ENCODE results near the gene TLCD1.

TLCD1 gene

GRCh38 chr17:28745786-28746411 is 19.9 kb upstream of the TLCD1 start:
- peak overlapping the region; percentile 75 for H3K4me3 ChIP-seq (ENCODE audit: low read depth, low read length)
- TF ChIP-seq CTCF (IDR thresholded peaks at IDR 0.05; ENCODE audit: low read depth, low read length), result no peak

- peak overlapping the region; percentile 75 for H3K4me3 ChIP-seq (ENCODE audit: low read depth, low read length)
- no peak for TF ChIP-seq CTCF (IDR thresholded peaks at IDR 0.05; ENCODE audit: low read depth, low read length)
Measured at GRCh38 chr17:28744972-28745785, 19.1 kb upstream of the TLCD1 start.

- TF ChIP-seq CTCF (IDR thresholded peaks at IDR 0.05; ENCODE audit: low read depth, low read length), result no peak
- peak overlapping the region; percentile 75 for H3K4me3 ChIP-seq (ENCODE audit: low read depth, low read length)
Measured at GRCh38 chr17:28744104-28744971, 18.3 kb upstream of the TLCD1 start.

GRCh38 chr17:28743243-28744103 is 17.4 kb upstream of the TLCD1 start, which contains the start of gene TRAF4:
Gene TRAF4, plus strand, starts transcription at chr17:28744011. Its CDS starts 102 bp downstream, at chr17:28744113.
- TF ChIP-seq CTCF (IDR thresholded peaks at IDR 0.05; ENCODE audit: low read depth, low read length), result no peak
- H3K4me3 ChIP-seq (ENCODE audit: low read depth, low read length), result peak within 1 kb of the TSS; percentile 75

- H3K4me3 ChIP-seq (ENCODE audit: low read depth, low read length), result no peak overlapping the region
- no peak for TF ChIP-seq CTCF (IDR thresholded peaks at IDR 0.05; ENCODE audit: low read depth, low read length)
Measured at GRCh38 chr17:28741358-28742349, 15.6 kb upstream of the TLCD1 start.
